Activated T-cell treated with anti-CD3 and anti-CD28 coated beads for 1 hour (primary cell): ENCODE measurements around the gene HSD17B7.
"Not testable (repeated sequence)": the region's sequence is repeated elsewhere in the genome, so short reads cannot be mapped to it uniquely, and the experiment has no call there.

Experiments
- DNase-seq: peaks from one replicate; pipeline ENCODE4 v3.0.0-alpha.2; 2020; ENCODE audit warnings: low read depth

Gene HSD17B7

GRCh38 chr1:162790303-162790984 lies at the start of gene HSD17B7:
Gene HSD17B7 (plus strand): TSS chr1:162790702. CDS start chr1:162790801, 99 bp downstream.
- peak; percentile 58 for DNase-seq

GRCh38 chr1:162740755-162741154 lies 49.7 kb upstream of the HSD17B7 start:
- no peak for DNase-seq

DNA sequence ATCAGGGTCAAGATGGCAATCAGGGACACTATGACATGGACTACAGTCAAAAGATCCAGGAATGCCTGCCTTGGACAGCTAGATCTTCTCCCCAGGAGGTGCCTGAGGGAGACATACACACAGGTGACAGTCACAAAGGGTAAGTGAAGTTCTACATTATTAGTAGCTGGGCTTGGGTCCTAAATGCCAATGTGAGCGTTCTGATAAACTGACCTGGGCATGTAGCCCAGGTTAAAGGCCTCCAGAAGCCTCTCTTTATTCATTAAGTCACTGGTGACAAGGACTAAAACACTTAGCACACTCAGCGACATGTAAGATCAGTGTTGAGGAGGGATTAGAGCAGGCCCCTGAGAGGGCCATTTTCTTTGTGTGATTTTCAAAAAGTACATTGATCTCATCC lies 48.9 kb upstream of the HSD17B7 start:
- no peak for DNase-seq

- not testable (repeated sequence) for DNase-seq
These were observed 44.1 kb upstream of the HSD17B7 start for GRCh38 chr1:162746264-162746942.

DNA sequence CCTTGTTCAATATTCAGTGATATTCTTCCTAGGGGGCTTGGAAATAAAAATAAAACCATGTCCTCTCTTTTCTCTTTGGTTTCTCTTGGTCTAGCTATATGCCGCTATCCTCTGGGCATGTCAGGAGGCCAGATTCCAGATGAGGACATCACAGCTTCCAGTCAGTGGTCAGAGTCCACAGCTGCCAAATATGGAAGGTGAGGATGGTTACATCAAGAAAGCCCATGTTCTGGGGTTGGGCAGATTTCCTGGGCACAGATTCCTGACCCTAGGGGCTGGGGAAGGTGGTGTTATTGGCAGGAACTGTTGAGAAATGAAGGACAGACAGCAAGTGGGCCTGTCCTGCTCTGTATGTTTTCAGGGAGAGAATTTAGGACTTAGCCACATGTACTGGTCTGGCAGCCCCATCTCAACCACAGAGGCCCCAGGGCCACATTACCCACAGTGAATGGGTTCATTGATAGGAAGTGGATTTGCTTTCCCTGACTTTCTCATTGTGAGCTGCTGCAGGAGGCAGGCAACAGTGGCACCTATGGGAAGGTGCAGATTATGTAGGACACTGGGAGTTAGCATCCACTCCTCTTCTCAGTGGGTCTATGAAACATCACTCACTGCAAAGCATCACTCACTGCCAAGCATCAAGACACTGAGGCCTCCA lies 37.4 kb upstream of the HSD17B7 start:
- no peak for DNase-seq

DNA sequence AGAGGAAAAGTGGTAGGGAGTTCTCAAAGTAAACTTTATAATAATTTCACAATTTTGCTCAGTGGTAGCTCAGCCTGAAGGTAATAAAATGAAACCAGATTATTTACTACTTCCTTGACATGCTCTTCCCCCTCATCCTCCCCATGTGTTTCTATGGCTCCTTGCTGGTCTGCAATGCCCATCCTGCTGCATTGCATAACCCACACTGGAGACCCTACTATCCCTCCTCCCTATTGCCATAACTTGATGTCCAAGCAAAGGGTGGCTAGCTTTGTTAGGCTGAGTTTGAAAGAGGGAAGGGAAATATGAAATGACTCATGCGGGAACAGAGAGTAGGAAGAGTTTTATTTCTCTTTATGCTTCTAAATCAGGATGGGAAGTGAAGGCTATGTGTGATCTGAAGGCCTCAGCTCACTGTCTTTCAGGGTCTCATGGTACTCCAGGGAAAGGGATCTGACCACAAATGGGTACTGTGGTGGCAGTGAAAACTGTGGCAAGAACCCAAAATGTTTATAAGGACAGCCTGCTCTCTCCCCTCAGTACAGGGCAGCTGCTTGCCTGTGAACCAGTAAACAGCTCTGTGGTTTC lies 36.4 kb upstream of the HSD17B7 start:
- no peak for DNase-seq

GRCh38 chr1:162755306-162755705 lies 35.2 kb upstream of the HSD17B7 start:
- no peak for DNase-seq

DNA sequence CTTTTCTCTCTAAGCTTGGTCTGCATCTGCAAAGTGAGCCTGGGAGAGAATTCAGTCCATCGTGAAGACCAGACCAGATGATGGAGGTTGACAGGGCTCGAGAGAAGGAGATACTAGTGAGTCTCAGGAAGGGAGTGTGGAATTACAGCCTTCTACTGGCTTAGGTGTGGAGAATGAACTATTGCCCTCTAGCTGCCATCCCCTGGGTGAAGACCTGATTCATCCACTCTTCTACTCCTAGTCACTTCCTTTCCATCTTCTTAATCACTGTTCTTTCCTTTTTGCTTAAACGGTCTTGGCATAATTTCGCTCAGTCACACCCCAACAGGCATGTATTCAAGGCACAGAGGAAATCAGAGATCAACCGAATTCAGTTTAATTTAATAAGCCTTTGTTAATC lies 34.0 kb upstream of the HSD17B7 start:
- no peak for DNase-seq

GRCh38 chr1:162757476-162757875 lies 33.0 kb upstream of the HSD17B7 start:
- DNase-seq = no peak

GRCh38 chr1:162765788-162766187 lies 24.7 kb upstream of the HSD17B7 start:
- no peak for DNase-seq

DNA sequence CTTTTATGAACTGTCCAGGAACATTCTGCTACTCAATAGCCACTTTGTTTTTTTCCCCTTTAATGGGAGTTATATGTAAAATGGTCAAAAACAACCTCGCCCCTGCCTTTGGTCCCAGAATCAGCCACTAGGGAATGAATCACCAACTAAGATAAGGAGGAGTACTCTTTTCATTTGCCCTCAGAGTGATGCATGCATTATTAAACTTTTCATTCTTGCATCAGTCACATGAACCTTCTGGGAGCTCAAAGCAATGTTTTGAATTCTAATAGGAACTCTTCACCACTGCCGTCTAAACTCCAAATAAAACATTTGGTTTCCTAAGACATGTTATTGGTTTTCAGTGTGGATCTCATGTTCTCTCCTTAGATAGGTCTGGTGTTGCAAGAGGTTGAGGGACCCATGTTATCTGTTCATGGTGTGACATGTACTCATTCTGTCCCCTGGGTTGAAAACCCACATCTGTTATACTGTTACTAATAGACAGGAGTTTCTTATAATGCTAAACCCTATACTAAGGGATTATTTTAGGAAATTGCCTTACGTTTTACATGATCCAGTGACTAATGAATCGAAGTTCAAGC lies 17.8 kb upstream of the HSD17B7 start:
- no peak for DNase-seq

DNA sequence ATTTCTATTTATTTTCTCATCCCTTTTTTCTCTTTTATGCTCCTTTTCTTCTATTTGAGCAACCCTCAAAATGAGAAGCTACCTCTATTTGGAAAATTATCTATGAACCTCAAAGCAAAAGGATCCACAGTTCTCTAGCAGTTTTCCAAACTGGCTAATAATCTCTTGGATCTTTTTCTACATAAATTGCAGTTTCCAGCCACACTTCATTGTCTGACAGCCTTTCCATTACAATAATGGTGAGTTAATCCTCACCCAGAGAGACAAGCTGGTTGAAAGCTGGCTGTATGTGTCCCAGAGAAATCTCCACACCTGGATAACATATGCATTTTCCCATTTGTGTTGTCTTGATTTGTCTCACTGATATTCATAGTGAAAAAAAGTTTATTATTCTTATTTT lies 16.5 kb upstream of the HSD17B7 start:
- no peak for DNase-seq

DNA sequence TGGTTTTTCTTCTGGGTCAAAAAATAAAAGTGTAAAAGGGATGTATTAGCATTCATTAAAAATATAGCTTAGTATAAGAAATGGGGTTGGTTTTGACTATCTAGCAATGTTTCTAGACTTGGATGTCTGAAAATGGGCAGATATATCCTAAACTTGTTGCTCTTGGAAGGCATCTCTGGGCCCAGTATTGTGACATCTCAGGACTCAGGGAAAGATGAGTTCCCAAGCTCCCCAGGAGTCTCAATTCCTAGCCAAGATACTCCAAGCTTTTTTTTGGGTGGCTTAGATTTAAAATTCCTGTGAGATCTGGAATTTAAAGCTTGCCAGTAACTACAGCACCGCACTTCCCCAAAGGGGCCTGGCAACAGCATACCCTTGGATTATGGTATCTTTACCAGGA lies 11.5 kb upstream of the HSD17B7 start:
- no peak for DNase-seq

DNA sequence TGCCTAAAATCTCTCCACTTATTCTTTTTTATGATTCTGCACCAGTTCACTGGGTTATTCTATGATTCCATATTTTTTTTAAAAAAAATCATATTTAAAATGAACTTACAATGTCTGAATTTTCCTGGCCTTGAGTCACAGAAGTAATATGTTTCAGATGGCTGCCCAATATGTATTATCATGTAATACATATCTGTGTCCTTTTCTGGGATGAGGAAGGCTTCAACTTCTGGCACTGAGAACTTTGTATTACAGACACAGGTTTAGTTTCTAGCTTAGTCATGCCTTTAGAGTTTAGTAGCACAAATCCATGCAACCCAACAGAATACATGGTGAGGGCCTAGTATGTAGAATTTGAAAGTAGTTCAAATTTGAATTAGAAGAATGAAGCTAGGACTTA lies 7.8 kb upstream of the HSD17B7 start:
- DNase-seq = no peak

- DNase-seq = not testable (repeated sequence)
These were observed 5.6 kb upstream of the HSD17B7 start for GRCh38 chr1:162784926-162785325.

DNA sequence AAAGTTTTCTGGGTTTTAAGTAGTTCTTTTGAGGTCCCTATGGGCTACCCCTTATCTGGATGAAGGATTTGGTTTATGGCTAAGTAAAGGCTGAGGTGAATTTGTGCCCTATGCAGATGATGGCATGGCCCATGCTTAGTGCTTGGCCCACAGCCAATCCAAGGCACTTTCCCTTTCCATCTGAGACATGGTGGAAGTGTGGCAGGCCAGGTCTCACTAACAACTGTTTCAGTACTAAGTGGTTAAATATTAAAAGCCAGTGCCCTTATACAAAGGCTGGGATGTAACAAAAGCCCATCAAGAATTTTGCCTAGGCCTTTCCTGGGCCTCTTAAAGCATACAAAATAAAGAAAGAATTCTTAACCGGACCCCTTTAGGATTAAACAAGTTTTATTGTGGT lies 1.7 kb upstream of the HSD17B7 start:
- DNase-seq = not testable (repeated sequence)

GRCh38 chr1:162790985-162791357 lies 469 bp downstream of the HSD17B7 start:
- not testable (repeated sequence) for DNase-seq

DNA sequence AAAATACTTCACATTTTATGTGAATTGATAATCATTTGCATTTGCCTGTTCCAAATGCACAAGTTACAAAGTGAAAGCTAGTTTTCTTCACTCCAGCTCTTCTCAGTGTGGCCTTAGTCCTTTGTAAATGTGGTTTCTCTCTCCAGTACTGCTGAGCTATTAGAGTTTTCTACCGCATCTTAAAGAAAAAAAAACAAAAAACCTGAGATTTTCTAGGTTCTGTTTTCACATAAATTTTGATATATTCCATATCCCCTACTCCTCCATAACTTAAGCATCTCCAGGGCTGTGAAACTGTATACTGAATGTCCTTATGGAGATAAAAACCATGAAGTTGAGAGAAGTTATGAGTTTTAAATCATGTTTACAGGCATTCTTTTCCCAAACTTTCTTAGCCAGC lies 3.8 kb downstream of the HSD17B7 start:
- DNase-seq = not testable (repeated sequence)

GRCh38 chr1:162796617-162797279 lies 6.2 kb downstream of the HSD17B7 start:
- DNase-seq = not testable (repeated sequence)

DNA sequence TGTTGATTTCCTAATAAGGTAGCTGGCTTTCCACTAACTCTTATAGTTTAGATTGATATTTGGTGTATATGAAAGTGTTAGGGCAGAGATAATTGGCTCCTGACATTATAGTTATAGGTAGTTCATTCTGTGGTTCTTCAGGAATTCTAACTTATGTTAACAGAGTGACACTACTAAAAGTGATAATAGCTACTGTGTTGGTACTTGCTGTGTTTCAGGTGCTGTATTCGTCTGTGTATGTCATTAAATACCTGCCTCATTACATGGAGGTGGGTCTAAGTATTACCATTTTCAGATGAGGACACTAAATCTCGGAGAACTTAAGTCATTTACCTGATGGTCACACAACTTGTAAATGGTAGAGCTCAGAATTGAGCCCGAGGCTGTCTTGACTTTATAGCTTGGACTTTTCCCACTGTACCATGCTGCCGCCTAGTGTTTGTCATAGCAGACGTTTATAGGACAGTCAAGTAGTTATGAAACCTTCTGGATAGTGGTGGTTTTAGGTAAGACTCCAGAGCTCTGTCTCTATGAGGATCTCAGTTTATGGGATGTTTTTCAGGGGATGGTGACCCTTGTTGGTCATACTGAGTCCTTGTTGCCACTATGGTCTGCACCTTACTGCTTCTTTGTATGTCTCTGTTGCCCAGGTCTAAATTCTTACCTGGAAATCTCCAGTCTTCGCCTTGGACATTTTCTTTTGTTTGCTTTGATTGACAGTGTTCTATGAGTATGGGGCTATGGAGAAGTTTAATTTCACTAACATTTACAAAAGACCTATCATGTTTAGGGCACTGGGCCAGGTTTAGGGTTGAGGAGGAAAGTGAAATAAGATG lies 9.7 kb downstream of the HSD17B7 start:
- not testable (repeated sequence) for DNase-seq

DNA sequence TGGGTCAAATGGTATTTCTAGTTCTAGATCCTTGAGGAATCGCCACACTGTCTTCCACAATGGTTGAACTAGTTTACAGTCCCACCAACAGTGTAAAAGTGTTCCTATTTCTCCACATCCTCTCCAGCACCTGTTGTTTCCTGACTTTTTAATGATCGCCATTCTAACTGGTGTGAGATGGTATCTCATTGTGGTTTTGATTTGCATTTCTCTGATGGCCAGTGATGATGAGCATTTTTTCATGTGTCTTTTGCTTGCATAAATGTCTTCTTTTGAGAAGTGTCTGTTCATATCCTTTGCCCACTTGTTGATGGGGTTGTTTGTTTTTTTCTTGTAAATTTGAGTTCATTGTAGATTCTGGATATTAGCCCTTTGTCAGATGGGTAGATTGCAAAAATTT lies 17.0 kb downstream of the HSD17B7 start:
- DNase-seq = not testable (repeated sequence)
